CD14-positive monocyte (primary cell): ENCODE data around the gene CEMP1. TPM values are rescaled to one million over a fixed set of nuclear protein-coding genes. Genes with fewer than 3 reads are reported as not detected.

Experiments used
- DNase-seq, 3 donors: peaks; one replicate each; pipeline ENCODE4 v3.0.0-alpha.2; 2011 to 2022
- H2AFZ ChIP-seq: 2 replicates; pipeline ENCODE4 v1.6.0; 2012; ENCODE audit warnings: mild to moderate bottlenecking, low read depth, low read length, inconsistent platforms; ENCODE audit not compliant: insufficient read depth, poor library complexity, severe bottlenecking
- H3K27ac ChIP-seq, 2 donors: 1 replicate in 1 of 2; 2 replicates in 1 of 2; pipeline ENCODE4 v1.5.1; 2012 to 2013; ENCODE audit warnings: low read length in 2 of 2, control low read depth in 1 of 2, inconsistent platforms in 1 of 2, low read depth in 1 of 2, mild to moderate bottlenecking in 1 of 2
- H3K27me3 ChIP-seq, 2 donors: one replicate each; pipeline versions ENCODE4 v1.6.0 to v1.6.1; 2011 to 2013; ENCODE audit warnings: low read length in 2 of 2; ENCODE audit not compliant: control insufficient read depth in 2 of 2, insufficient read depth in 2 of 2
- H3K36me3 ChIP-seq, 2 donors: replicated peaks in 1 of 2; 1 replicate in 1 of 2; 2 replicates in 1 of 2; pipeline versions ENCODE4 v1.5.1 to v1.6.1; 2012 to 2013; ENCODE audit warnings: low read length in 2 of 2, control low read depth in 1 of 2, inconsistent platforms in 1 of 2, mild to moderate bottlenecking in 1 of 2; ENCODE audit not compliant: insufficient read depth in 2 of 2, control insufficient read depth in 1 of 2
- H3K4me1 ChIP-seq, 2 donors: 1 replicate in 1 of 2; 2 replicates in 1 of 2; pipeline versions ENCODE4 v1.5.1 to v1.6.1; 2012 to 2013; ENCODE audit warnings: low read length in 2 of 2, control low read depth in 1 of 2, inconsistent platforms in 1 of 2, mild to moderate bottlenecking in 1 of 2, moderate library complexity in 1 of 2; ENCODE audit not compliant: insufficient read depth in 2 of 2, control insufficient read depth in 1 of 2
- H3K4me2 ChIP-seq: replicated peaks from 2 replicates; pipeline ENCODE3; 2012; ENCODE audit warnings: low read length, moderate library complexity, mild to moderate bottlenecking; ENCODE audit not compliant: poor library complexity, severe bottlenecking; ENCODE audit errors: extremely low read depth
- H3K4me3 ChIP-seq, 3 experiments: fragments of 200-600 bp in 1 of 3; sonication (generic) in 1 of 3; replicated peaks in 1 of 3; 1 replicate in 2 of 3; 2 replicates in 1 of 3; pipeline ENCODE4 v1.5.1; 2011 to 2013; ENCODE audit warnings: low read length in 3 of 3, mild to moderate bottlenecking in 3 of 3, control low read depth in 2 of 3, low read depth in 2 of 3, inconsistent platforms in 1 of 3, moderate library complexity in 1 of 3
- H3K79me2 ChIP-seq: 2 replicates; pipeline ENCODE4 v1.6.0; 2012; ENCODE audit warnings: mild to moderate bottlenecking, control low read depth, inconsistent platforms, low read length, moderate library complexity; ENCODE audit not compliant: insufficient read depth
- H3K9ac ChIP-seq: 2 replicates; pipeline ENCODE4 v1.6.0; 2017; ENCODE audit warnings: low read length, mild to moderate bottlenecking; ENCODE audit not compliant: insufficient read depth, poor library complexity, severe bottlenecking
- H3K9me3 ChIP-seq, 2 donors: replicated peaks in 1 of 2; 1 replicate in 1 of 2; 2 replicates in 1 of 2; pipeline versions ENCODE4 v1.5.1 to v1.6.1; 2012 to 2013; ENCODE audit warnings: low read length in 2 of 2, control low read depth in 1 of 2; ENCODE audit not compliant: control insufficient read depth in 1 of 2, insufficient read depth in 1 of 2
- H4K20me1 ChIP-seq: 2 replicates; pipeline ENCODE4 v1.6.0; 2012; ENCODE audit warnings: mild to moderate bottlenecking, low read length, control low read depth, moderate library complexity; ENCODE audit not compliant: insufficient read depth
- H3K27ac Mint-ChIP-seq, 7 donors: one replicate each; pipeline ENCODE4 v1.8.0; 2020; ENCODE audit warnings: mild to moderate bottlenecking in 7 of 7, mixed read lengths in 7 of 7, moderate library complexity in 6 of 7, inconsistent platforms in 2 of 7
- H3K27me3 Mint-ChIP-seq, 3 donors: one replicate each; pipeline ENCODE4 v1.8.0; 2021 to 2022; ENCODE audit warnings: low read depth in 3 of 3, mild to moderate bottlenecking in 3 of 3, mixed read lengths in 3 of 3, moderate library complexity in 3 of 3, inconsistent platforms in 1 of 3
- H3K36me3 Mint-ChIP-seq, 2 donors: one replicate each; pipeline ENCODE4 v1.8.0; 2020; ENCODE audit warnings: mixed read lengths in 2 of 2, inconsistent platforms in 1 of 2, mild to moderate bottlenecking in 1 of 2
- H3K4me1 Mint-ChIP-seq: one replicate; pipeline ENCODE4 v1.8.0; 2020; ENCODE audit warnings: mild to moderate bottlenecking, mixed read lengths
- H3K4me3 Mint-ChIP-seq, 2 donors: one replicate each; pipeline ENCODE4 v1.8.0; 2020; ENCODE audit warnings: mild to moderate bottlenecking in 2 of 2, mixed read lengths in 2 of 2, moderate library complexity in 1 of 2
- H3K9me3 Mint-ChIP-seq, 7 donors: one replicate each; pipeline ENCODE4 v1.8.0; 2020 to 2022; ENCODE audit warnings: mixed read lengths in 7 of 7, mild to moderate bottlenecking in 6 of 7, moderate library complexity in 6 of 7, inconsistent platforms in 2 of 7
- WGBS: methylation state at CpG from one replicate; pipeline ENCODE4 v1.1.5; 2013; ENCODE audit warnings: missing lambda C conversion rate; ENCODE audit not compliant: insufficient coverage; 5-methylcytosine and 5-hydroxymethylcytosine counted together
- intact Hi-C, 2 donors: fragments of 100-400 bp; cut with micrococcal nuclease; formaldehyde crosslinking; loops; one replicate each; pipeline versions ENCODE4 v1.15.0 to v1.15.1; 2023
- polyA plus RNA-seq, 3 donors: library from polyadenylated mRNA; depleted of rRNA in 1 of 3; unstranded in 2 of 3; stranded (reverse) in 1 of 3; fragments of 300-500 nt in 2 of 3; fragments of >200 nt in 1 of 3; fragmentation: Illumina TruSeq in 2 of 3; gene quantifications; 1 replicate in 2 of 3; 2 replicates in 1 of 3; pipeline ENCODE4 v1.2.3, GENCODE V29; 2012 to 2021
- TF ChIP-seq, protein P1 (sequence below): fragments of 200-600 bp; IDR thresholded peaks from one replicate; pipeline ENCODE4 v1.8.0; 2022; ENCODE audit warnings: antibody characterized with exemption, mild to moderate bottlenecking

Gene CEMP1
- polyA plus RNA-seq, 3 donors = 0.12 to 0.56 TPM; not detected in 1

- Histone ChIP-seq H3K4me2 (no peak overlapping the region), H3K4me1 (peaks cover 30 to 41% of the 10 kb centered on the region in 2 donors), H4K20me1 (peaks cover 64% of the 10 kb centered on the region), H3K27me3 (no peaks in the 10 kb centered on the region), H3K4me3 (no peak overlapping the region), H2AFZ (no peak overlapping the region), H3K27ac (peak overlapping the region in 1 of 2 donors; percentile 74), H3K9ac (no peak overlapping the region), H3K36me3 (peaks cover 51 to 61% of the 10 kb centered on the region in 2 donors), H3K79me2 (peaks cover 13% of the 10 kb centered on the region), H3K9me3 (no peaks in the 10 kb centered on the region)
- H3K27ac Mint-ChIP-seq = peak overlapping the region in 3 of 7 donors; percentile 20 to 74 (median 67)
- H3K9me3 Mint-ChIP-seq = peaks cover 0 to 1% (median 0%) of the 10 kb centered on the region in 7 donors
- TF ChIP-seq, protein P1, sequence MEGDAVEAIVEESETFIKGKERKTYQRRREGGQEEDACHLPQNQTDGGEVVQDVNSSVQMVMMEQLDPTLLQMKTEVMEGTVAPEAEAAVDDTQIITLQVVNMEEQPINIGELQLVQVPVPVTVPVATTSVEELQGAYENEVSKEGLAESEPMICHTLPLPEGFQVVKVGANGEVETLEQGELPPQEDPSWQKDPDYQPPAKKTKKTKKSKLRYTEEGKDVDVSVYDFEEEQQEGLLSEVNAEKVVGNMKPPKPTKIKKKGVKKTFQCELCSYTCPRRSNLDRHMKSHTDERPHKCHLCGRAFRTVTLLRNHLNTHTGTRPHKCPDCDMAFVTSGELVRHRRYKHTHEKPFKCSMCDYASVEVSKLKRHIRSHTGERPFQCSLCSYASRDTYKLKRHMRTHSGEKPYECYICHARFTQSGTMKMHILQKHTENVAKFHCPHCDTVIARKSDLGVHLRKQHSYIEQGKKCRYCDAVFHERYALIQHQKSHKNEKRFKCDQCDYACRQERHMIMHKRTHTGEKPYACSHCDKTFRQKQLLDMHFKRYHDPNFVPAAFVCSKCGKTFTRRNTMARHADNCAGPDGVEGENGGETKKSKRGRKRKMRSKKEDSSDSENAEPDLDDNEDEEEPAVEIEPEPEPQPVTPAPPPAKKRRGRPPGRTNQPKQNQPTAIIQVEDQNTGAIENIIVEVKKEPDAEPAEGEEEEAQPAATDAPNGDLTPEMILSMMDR = no peak
- WGBS = 98% methylated on average over 30 of the region's 32 CpGs
- no peak for DNase-seq
- H3K4me3 Mint-ChIP-seq = no peak overlapping the region
- peaks cover 0 to 5% (median 0%) of the 10 kb centered on the region in 3 donors for H3K27me3 Mint-ChIP-seq
- intact Hi-C loops = no loop called here
- H3K4me1 Mint-ChIP-seq = peaks cover 31% of the 10 kb centered on the region
- H3K36me3 Mint-ChIP-seq = peaks cover 40 to 58% of the 10 kb centered on the region in 2 donors
Measured at GRCh38 chr16:2529061-2529931, 1.9 kb downstream of the CEMP1 start.

GRCh38 chr16:2528161-2529060, 2.8 kb downstream of the CEMP1 start:
- H3K27ac ChIP-seq = no peak overlapping the region
- Mint-ChIP-seq H3K36me3 (peaks cover 49 to 64% of the 10 kb centered on the region in 2 donors), H3K27me3 (peaks cover 0 to 2% (median 0%) of the 10 kb centered on the region in 3 donors), H3K27ac (no peak overlapping the region), H3K9me3 (peaks cover 0 to 2% (median 0%) of the 10 kb centered on the region in 7 donors), H3K4me1 (peaks cover 24% of the 10 kb centered on the region), H3K4me3 (no peak overlapping the region)
- no peak overlapping the region for H3K9ac ChIP-seq
- peaks cover 59 to 70% of the 10 kb centered on the region in 2 donors for H3K36me3 ChIP-seq
- H3K4me3 ChIP-seq = no peak overlapping the region
- H3K4me2 ChIP-seq = no peak overlapping the region
- peaks cover 73% of the 10 kb centered on the region for H4K20me1 ChIP-seq
- intact Hi-C loops = no loop called here
- peaks cover 21% of the 10 kb centered on the region for H3K79me2 ChIP-seq
- no peak for DNase-seq
- 96% methylated on average over 33 of the region's 36 CpGs for WGBS
- no peaks in the 10 kb centered on the region for H3K27me3 ChIP-seq
- H3K9me3 ChIP-seq = no peaks in the 10 kb centered on the region
- peaks cover 23 to 36% of the 10 kb centered on the region in 2 donors for H3K4me1 ChIP-seq
- H2AFZ ChIP-seq = no peak overlapping the region
- TF ChIP-seq, protein P1 = no peak
